ENCODE data around the gene ITGB2. TPM values are rescaled to one million over a fixed set of nuclear protein-coding genes. Genes with fewer than 3 reads are reported as not detected.

ITGB2 gene
- polyA plus RNA-seq, 4 donors: 4.5 to 17.1 (median 15.9) TPM

- 77 to 83% (median 82%) methylated on average over 9 to 11 of the region's 11 CpGs for WGBS, 3 donors
- no peak for DNase-seq
These were observed 33.4 kb downstream of the ITGB2 start for GRCh38 chr21:44887126-44887806.

DNA sequence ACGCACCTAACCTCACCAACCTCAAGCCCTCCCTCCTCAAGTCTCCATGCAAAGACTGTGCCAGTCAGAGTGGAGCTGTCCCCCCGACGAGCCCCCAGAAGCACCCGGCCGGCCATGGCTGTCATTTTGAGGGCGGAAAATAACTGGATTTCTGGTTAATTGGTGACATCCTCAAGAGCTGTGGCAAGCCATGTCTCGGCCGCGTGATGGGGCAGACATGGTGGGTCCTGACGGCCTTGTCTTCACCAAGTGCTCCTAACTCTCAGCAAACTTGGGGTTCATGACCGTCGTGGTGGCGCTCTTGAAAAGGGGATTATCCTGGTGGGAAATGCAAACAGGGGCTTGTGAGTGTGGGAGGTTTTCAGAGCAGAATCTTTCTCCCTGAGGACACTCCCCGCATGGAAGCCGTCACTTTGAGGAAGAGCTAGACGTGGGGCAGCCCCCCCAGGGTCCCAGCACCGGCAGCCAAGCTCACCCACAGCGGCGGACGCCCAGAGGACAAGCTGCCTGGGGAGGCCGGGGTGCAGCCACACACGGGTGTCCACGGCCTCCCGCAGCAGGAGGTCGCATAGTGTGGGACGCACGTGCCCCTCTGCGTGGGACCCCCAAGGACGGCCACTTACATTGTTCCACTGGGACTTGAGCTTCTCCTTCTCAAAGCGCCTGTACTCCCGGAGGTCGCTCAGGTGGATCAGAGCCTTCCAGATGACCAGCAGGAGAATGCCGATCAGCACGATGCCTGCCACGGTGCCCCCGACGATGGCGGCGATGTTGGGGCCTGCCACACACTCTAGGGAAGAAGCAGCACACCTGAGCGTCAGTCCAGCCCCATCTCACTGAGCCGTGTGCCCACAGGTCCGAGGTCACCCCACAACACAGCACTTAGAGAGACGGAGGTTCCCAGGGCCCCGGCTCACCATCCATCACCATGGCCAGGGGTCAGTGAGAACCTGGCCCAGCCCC is 34.3 kb downstream of the ITGB2 start:
- no peak overlapping the region for H3K4me3 ChIP-seq (ENCODE audit: low read depth in 1 of 3, low read length in 3 of 3)
- no peak for DNase-seq
- H3K36me3 ChIP-seq (ENCODE audit: control insufficient read depth in 3 of 3, insufficient read depth in 2 of 3, low read depth in 1 of 3, low read length in 3 of 3): no peaks in the 10 kb centered on the region
- no peak overlapping the region for H3K27ac ChIP-seq (ENCODE audit: low read depth in 1 of 3, low read length in 2 of 3)
- peaks cover 0 to 5% (median 0%) of the 10 kb centered on the region in 3 donors for H3K4me1 ChIP-seq (ENCODE audit: control insufficient read depth in 3 of 3, insufficient read depth in 2 of 3, low read depth in 1 of 3, low read length in 2 of 3)
- 87 to 89% (median 87%) methylated on average over 44 of the region's 44 CpGs for WGBS, 3 donors
- H3K27me3 ChIP-seq (ENCODE audit: control insufficient read depth in 3 of 3, insufficient read depth in 3 of 3, low read length in 3 of 3): peaks cover 0 to 5% (median 0%) of the 10 kb centered on the region in 3 donors
- FAIRE-seq: no peak
- no peaks in the 10 kb centered on the region for H3K9me3 ChIP-seq (ENCODE audit: control insufficient read depth in 2 of 2, insufficient read depth in 1 of 2, low read depth in 1 of 2, low read length in 1 of 2)

More at GRCh38 chr21:44887126-44887806, 33.4 kb downstream of the ITGB2 start:
- H3K4me3 ChIP-seq (ENCODE audit: low read depth in 1 of 3, low read length in 3 of 3): no peak overlapping the region
- H3K27ac ChIP-seq (ENCODE audit: low read depth in 1 of 3, low read length in 2 of 3): no peak overlapping the region
- peaks cover 0 to 5% (median 3%) of the 10 kb centered on the region in 3 donors for H3K27me3 ChIP-seq (ENCODE audit: control insufficient read depth in 3 of 3, insufficient read depth in 3 of 3, low read length in 3 of 3)
- H3K36me3 ChIP-seq (ENCODE audit: control insufficient read depth in 3 of 3, insufficient read depth in 2 of 3, low read depth in 1 of 3, low read length in 3 of 3): no peaks in the 10 kb centered on the region
- no peak for FAIRE-seq
- no peaks in the 10 kb centered on the region for H3K9me3 ChIP-seq (ENCODE audit: control insufficient read depth in 2 of 2, insufficient read depth in 1 of 2, low read depth in 1 of 2, low read length in 1 of 2)
- no peaks in the 10 kb centered on the region for H3K4me1 ChIP-seq (ENCODE audit: control insufficient read depth in 3 of 3, insufficient read depth in 2 of 3, low read depth in 1 of 3, low read length in 2 of 3)

DNA sequence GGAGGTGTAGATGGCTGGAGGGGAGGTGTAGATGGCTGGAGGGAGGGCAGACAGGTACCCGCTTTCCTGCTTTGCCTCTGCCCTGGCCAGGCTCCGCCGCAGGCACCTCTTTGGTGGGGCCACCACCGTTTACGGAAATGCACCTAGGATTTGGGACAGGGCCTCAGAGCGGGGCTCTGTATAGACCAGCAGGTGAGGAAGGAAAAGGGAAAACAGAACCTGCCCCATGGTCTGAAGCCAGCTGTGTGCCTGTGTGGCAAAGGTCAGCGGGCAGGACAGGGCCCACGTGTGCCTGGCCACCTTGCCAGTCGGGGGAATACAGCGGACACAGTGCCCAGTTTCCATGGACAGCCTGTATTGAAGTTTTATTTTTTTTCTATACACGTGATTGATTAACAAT is 35.1 kb downstream of the ITGB2 start:
- no peak for DNase-seq
- no peaks in the 10 kb centered on the region for H3K9me3 ChIP-seq (ENCODE audit: control insufficient read depth in 2 of 2, insufficient read depth in 1 of 2, low read depth in 1 of 2, low read length in 1 of 2)
- WGBS, 3 donors: 50 to 73% (median 62%) methylated on average over 11 of the region's 11 CpGs
- H3K36me3 ChIP-seq (ENCODE audit: control insufficient read depth in 3 of 3, insufficient read depth in 2 of 3, low read depth in 1 of 3, low read length in 3 of 3): no peaks in the 10 kb centered on the region
- H3K27ac ChIP-seq (ENCODE audit: low read depth in 1 of 3, low read length in 2 of 3): no peak overlapping the region
- FAIRE-seq: no peak
- H3K4me3 ChIP-seq (ENCODE audit: low read depth in 1 of 3, low read length in 3 of 3): no peak overlapping the region
- peaks cover 0 to 8% (median 0%) of the 10 kb centered on the region in 3 donors for H3K4me1 ChIP-seq (ENCODE audit: control insufficient read depth in 3 of 3, insufficient read depth in 2 of 3, low read depth in 1 of 3, low read length in 2 of 3)
- H3K27me3 ChIP-seq (ENCODE audit: control insufficient read depth in 3 of 3, insufficient read depth in 3 of 3, low read length in 3 of 3): peaks cover 0 to 5% (median 0%) of the 10 kb centered on the region in 3 donors

- Histone ChIP-seq H3K27me3 (ENCODE audit: control insufficient read depth in 3 of 3, insufficient read depth in 3 of 3, low read length in 3 of 3) (peaks cover 0 to 2% (median 0%) of the 10 kb centered on the region in 3 donors), H3K4me1 (ENCODE audit: control insufficient read depth in 3 of 3, insufficient read depth in 2 of 3, low read depth in 1 of 3, low read length in 2 of 3) (peaks cover 0 to 10% (median 0%) of the 10 kb centered on the region in 3 donors), H3K27ac (ENCODE audit: low read depth in 1 of 3, low read length in 2 of 3) (no peak overlapping the region), H3K4me3 (ENCODE audit: low read depth in 1 of 3, low read length in 3 of 3) (no peak overlapping the region), H3K36me3 (ENCODE audit: control insufficient read depth in 3 of 3, insufficient read depth in 2 of 3, low read depth in 1 of 3, low read length in 3 of 3) (no peaks in the 10 kb centered on the region), H3K9me3 (ENCODE audit: control insufficient read depth in 2 of 2, insufficient read depth in 1 of 2, low read depth in 1 of 2, low read length in 1 of 2) (no peaks in the 10 kb centered on the region)
- no peak for FAIRE-seq
- DNase-seq: no peak
- WGBS, 3 donors: 60 to 68% (median 65%) methylated on average over 7 of the region's 7 CpGs
These were observed 36.6 kb downstream of the ITGB2 start for GRCh38 chr21:44884097-44884496.

GRCh38 chr21:44883250-44883649 is 37.4 kb downstream of the ITGB2 start:
- H3K27ac ChIP-seq (ENCODE audit: low read depth in 1 of 3, low read length in 2 of 3): no peak overlapping the region
- no peak for FAIRE-seq
- H3K4me3 ChIP-seq (ENCODE audit: low read depth in 1 of 3, low read length in 3 of 3): no peak overlapping the region
- 90 to 91% (median 91%) methylated on average over 11 of the region's 11 CpGs for WGBS, 3 donors
- DNase-seq: no peak
- H3K27me3 ChIP-seq (ENCODE audit: control insufficient read depth in 3 of 3, insufficient read depth in 3 of 3, low read length in 3 of 3): peaks cover 0 to 2% (median 0%) of the 10 kb centered on the region in 3 donors
- no peaks in the 10 kb centered on the region for H3K36me3 ChIP-seq (ENCODE audit: control insufficient read depth in 3 of 3, insufficient read depth in 2 of 3, low read depth in 1 of 3, low read length in 3 of 3)
- H3K9me3 ChIP-seq (ENCODE audit: control insufficient read depth in 2 of 2, insufficient read depth in 1 of 2, low read depth in 1 of 2, low read length in 1 of 2): no peaks in the 10 kb centered on the region
- H3K4me1 ChIP-seq (ENCODE audit: control insufficient read depth in 3 of 3, insufficient read depth in 2 of 3, low read depth in 1 of 3, low read length in 2 of 3): peaks cover 0 to 18% (median 5%) of the 10 kb centered on the region in 3 donors

DNA sequence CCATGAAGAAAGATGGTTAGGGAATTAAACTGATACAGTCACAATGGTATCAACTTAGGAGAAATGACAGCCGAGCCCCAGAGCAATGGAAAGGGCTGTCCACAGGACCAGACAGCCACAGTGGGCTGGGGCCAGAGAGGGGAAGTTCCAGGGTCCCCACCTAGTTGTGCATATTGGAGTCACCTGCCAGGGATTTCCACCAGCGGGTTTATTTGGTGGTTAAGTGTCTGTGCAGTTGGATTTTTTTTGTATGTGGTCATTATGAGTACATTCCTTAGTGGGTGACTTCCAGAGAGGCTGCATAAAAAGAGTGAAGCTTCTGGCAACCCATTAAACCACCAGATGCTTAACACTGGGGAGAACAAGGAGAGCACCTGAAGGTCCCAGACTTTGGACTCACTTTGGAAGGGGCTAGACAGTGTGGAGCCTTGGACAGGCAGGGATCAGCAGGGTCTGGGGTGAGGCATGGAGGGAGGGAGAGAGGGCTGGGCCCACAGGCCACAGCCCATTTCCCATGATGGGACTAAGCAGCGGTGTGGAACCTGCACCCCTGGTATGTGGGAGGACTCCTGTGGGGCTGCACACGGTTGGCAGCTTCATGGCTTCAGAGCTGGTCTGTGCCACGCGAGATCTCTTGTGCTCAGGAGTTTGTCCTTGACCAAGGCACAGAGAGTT is 39.4 kb downstream of the ITGB2 start:
- no peak for DNase-seq

DNA sequence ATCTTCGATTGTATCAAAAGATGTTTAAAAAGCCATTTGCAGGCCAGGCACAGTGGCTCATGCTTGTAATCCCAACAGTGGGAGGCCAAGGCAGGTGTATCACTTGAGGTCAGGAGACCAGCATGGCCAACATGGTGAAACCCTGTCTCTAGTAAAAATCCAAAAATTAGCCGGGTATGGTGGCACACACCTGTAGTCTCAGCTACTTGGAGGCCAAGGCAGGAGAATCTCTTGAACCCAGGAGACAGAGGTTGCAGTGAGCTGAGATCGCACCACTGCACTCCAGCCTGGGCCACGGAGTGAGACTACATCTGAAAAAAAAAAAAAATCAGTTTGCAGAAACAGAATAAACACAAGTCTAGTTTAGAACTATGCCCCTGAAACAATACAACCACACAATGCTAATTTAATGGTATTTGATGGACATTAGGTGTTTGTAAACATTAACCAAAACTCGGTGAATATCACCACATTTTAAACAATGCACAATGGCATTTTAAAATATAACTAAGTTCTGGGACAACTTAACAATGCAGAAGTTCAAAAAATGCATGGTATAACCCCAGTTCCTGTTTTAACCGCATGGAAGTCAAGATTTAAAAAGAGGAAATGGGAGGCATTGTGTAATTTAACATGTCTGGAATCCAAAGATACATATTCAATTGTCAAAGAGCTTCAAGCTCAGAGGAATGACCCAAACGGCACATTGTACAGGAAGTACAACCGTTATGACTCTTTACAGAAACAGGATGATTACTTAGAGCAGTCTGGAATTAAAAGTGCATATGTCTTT is 40.1 kb downstream of the ITGB2 start:
- H3K27ac ChIP-seq (ENCODE audit: low read depth in 1 of 3, low read length in 2 of 3): no peak overlapping the region
- DNase-seq (no peak), FAIRE-seq (no peak)
- no peak overlapping the region for H3K4me3 ChIP-seq (ENCODE audit: low read depth in 1 of 3, low read length in 3 of 3)
- peaks cover 0 to 23% (median 5%) of the 10 kb centered on the region in 3 donors for H3K4me1 ChIP-seq (ENCODE audit: control insufficient read depth in 3 of 3, insufficient read depth in 2 of 3, low read depth in 1 of 3, low read length in 2 of 3)
- H3K36me3 ChIP-seq (ENCODE audit: control insufficient read depth in 3 of 3, insufficient read depth in 2 of 3, low read depth in 1 of 3, low read length in 3 of 3): no peaks in the 10 kb centered on the region
- no peaks in the 10 kb centered on the region for H3K9me3 ChIP-seq (ENCODE audit: control insufficient read depth in 2 of 2, insufficient read depth in 1 of 2, low read depth in 1 of 2, low read length in 1 of 2)
- peaks cover 0 to 2% (median 0%) of the 10 kb centered on the region in 3 donors for H3K27me3 ChIP-seq (ENCODE audit: control insufficient read depth in 3 of 3, insufficient read depth in 3 of 3, low read length in 3 of 3)
- 50 to 58% (median 57%) methylated on average over 8 of the region's 8 CpGs for WGBS, 3 donors

More for the DNA sequence above, 39.4 kb downstream of the ITGB2 start:
- Histone ChIP-seq H3K4me1 (ENCODE audit: control insufficient read depth in 3 of 3, insufficient read depth in 2 of 3, low read depth in 1 of 3, low read length in 2 of 3) (peaks cover 0 to 23% (median 5%) of the 10 kb centered on the region in 3 donors), H3K36me3 (ENCODE audit: control insufficient read depth in 3 of 3, insufficient read depth in 2 of 3, low read depth in 1 of 3, low read length in 3 of 3) (no peaks in the 10 kb centered on the region), H3K9me3 (ENCODE audit: control insufficient read depth in 2 of 2, insufficient read depth in 1 of 2, low read depth in 1 of 2, low read length in 1 of 2) (no peaks in the 10 kb centered on the region), H3K4me3 (ENCODE audit: low read depth in 1 of 3, low read length in 3 of 3) (no peak overlapping the region), H3K27me3 (ENCODE audit: control insufficient read depth in 3 of 3, insufficient read depth in 3 of 3, low read length in 3 of 3) (peaks cover 0 to 2% (median 0%) of the 10 kb centered on the region in 3 donors), H3K27ac (ENCODE audit: low read depth in 1 of 3, low read length in 2 of 3) (peak overlapping the region in 2 of 3 donors; percentile 6 to 33)
- FAIRE-seq: no peak
- WGBS, 3 donors: 64 to 69% (median 66%) methylated on average over 6 of the region's 6 CpGs

Data from small intestine (tissue), 7 donors.